Astrocyte (in vitro differentiated cells and primary cell): ENCODE data around the gene GPATCH1. TPM values are rescaled to one million over a fixed set of nuclear protein-coding genes. Genes with fewer than 3 reads are reported as not detected.
A peak's percentile ranks its signal among the peaks of the same experiment; 100 is the strongest.

Experiments used
- DNase-seq: peaks from one replicate; pipeline ENCODE4 v3.0.0-alpha.2; 2010; ENCODE audit warnings: low read depth
- FAIRE-seq: peaks from 2 replicates; lab custom pipeline; 2011; peaks lifted over from hg19 to GRCh38; lab: Jason Lieb, UNC
- H2AFZ ChIP-seq: 2 replicates; pipeline ENCODE4 v1.6.0; 2012; ENCODE audit warnings: low read depth, low read length, inconsistent platforms
- H3K27ac ChIP-seq: 2 replicates; pipeline ENCODE4 v1.5.1; 2011; ENCODE audit warnings: low read depth, low read length, inconsistent platforms
- H3K27me3 ChIP-seq: 2 replicates; pipeline ENCODE4 v1.6.0; 2011; ENCODE audit warnings: low read length, inconsistent platforms; ENCODE audit not compliant: insufficient read depth
- H3K36me3 ChIP-seq: 2 replicates; pipeline ENCODE4 v1.5.1; 2011; ENCODE audit warnings: low read length, inconsistent platforms; ENCODE audit not compliant: insufficient read depth
- H3K4me1 ChIP-seq: 2 replicates; pipeline ENCODE4 v1.5.1; 2011; ENCODE audit warnings: low read length, inconsistent platforms; ENCODE audit not compliant: insufficient read depth
- H3K4me2 ChIP-seq: 2 replicates; pipeline ENCODE4 v1.6.0; 2012; ENCODE audit warnings: low read length, inconsistent platforms
- H3K4me3 ChIP-seq: 2 replicates; pipeline ENCODE4 v1.5.1; 2011; ENCODE audit warnings: low read depth, mild to moderate bottlenecking, low read length, inconsistent platforms; ENCODE audit not compliant: insufficient read depth
- H3K79me2 ChIP-seq: 2 replicates; pipeline ENCODE4 v1.6.0; 2012; ENCODE audit warnings: mild to moderate bottlenecking, low read length, inconsistent platforms; ENCODE audit not compliant: insufficient read depth
- H3K9ac ChIP-seq: 2 replicates; pipeline ENCODE4 v1.6.0; 2012; ENCODE audit warnings: mild to moderate bottlenecking, low read length, inconsistent platforms
- H3K9me3 ChIP-seq: 2 replicates; pipeline ENCODE4 v1.5.1; 2012; ENCODE audit warnings: low read depth, mild to moderate bottlenecking, low read length, inconsistent platforms; ENCODE audit not compliant: insufficient read depth
- H4K20me1 ChIP-seq: 2 replicates; pipeline ENCODE4 v1.6.0; 2012; ENCODE audit warnings: low read length, inconsistent platforms; ENCODE audit not compliant: insufficient read depth
- H3K27ac Mint-ChIP-seq: one replicate; pipeline ENCODE4 v1.8.0; 2021; ENCODE audit warnings: mild to moderate bottlenecking, mixed read lengths; ENCODE audit not compliant: unreplicated experiment
- H3K27me3 Mint-ChIP-seq: one replicate; pipeline ENCODE4 v1.8.0; 2021; ENCODE audit warnings: low read depth, mixed read lengths; ENCODE audit not compliant: unreplicated experiment
- H3K36me3 Mint-ChIP-seq: one replicate; pipeline ENCODE4 v1.8.0; 2021; ENCODE audit warnings: low read depth, mixed read lengths; ENCODE audit not compliant: unreplicated experiment
- H3K4me1 Mint-ChIP-seq: one replicate; pipeline ENCODE4 v1.8.0; 2021; ENCODE audit warnings: low read depth, mixed read lengths; ENCODE audit not compliant: unreplicated experiment
- H3K4me3 Mint-ChIP-seq: one replicate; pipeline ENCODE4 v1.8.0; 2021; ENCODE audit warnings: mild to moderate bottlenecking, moderate library complexity, mixed read lengths; ENCODE audit not compliant: unreplicated experiment
- H3K9me3 Mint-ChIP-seq: one replicate; pipeline ENCODE4 v1.8.0; 2021; ENCODE audit warnings: mild to moderate bottlenecking, mixed read lengths; ENCODE audit not compliant: unreplicated experiment
- EZH2 ChIP-seq: IDR thresholded peaks from 2 replicates; pipeline ENCODE4 v1.6.1; 2012; ENCODE audit warnings: mild to moderate bottlenecking, low read length, inconsistent platforms; ENCODE audit not compliant: insufficient read depth
- total RNA-seq: library from RNA; stranded (reverse); gene quantifications from 2 replicates; pipeline ENCODE4 v1.2.1, GENCODE V29; 2021
- TF ChIP-seq, protein P1 (sequence below): IDR thresholded peaks from 2 replicates; pipeline ENCODE4 v1.5.1; 2011; ENCODE audit warnings: low read depth, mild to moderate bottlenecking, inconsistent platforms, low read length, moderate library complexity; ENCODE audit not compliant: insufficient read depth

The GPATCH1 gene
- total RNA-seq, 1 donor from 2014 or later, result 6.1 TPM

GRCh38 chr19:33175886-33176669, 95.1 kb downstream of the GPATCH1 start:
- H3K4me2 ChIP-seq, result peak overlapping the region; percentile 89
- H3K4me3 ChIP-seq, result peak overlapping the region; percentile 79
- peaks cover 22% of the 10 kb centered on the region for H3K4me1 ChIP-seq
- Mint-ChIP-seq H3K4me3 (peak overlapping the region; percentile 95), H3K27me3 (peaks cover 7% of the 10 kb centered on the region), H3K27ac (peak overlapping the region; percentile 93), H3K4me1 (peaks cover 5% of the 10 kb centered on the region), H3K9me3 (no peaks in the 10 kb centered on the region), H3K36me3 (no peaks in the 10 kb centered on the region)
- H2AFZ ChIP-seq, result peak overlapping the region; percentile 90
- peak overlapping the region; percentile 93 for H3K9ac ChIP-seq
- FAIRE-seq, result no peak
- TF ChIP-seq, protein P1, sequence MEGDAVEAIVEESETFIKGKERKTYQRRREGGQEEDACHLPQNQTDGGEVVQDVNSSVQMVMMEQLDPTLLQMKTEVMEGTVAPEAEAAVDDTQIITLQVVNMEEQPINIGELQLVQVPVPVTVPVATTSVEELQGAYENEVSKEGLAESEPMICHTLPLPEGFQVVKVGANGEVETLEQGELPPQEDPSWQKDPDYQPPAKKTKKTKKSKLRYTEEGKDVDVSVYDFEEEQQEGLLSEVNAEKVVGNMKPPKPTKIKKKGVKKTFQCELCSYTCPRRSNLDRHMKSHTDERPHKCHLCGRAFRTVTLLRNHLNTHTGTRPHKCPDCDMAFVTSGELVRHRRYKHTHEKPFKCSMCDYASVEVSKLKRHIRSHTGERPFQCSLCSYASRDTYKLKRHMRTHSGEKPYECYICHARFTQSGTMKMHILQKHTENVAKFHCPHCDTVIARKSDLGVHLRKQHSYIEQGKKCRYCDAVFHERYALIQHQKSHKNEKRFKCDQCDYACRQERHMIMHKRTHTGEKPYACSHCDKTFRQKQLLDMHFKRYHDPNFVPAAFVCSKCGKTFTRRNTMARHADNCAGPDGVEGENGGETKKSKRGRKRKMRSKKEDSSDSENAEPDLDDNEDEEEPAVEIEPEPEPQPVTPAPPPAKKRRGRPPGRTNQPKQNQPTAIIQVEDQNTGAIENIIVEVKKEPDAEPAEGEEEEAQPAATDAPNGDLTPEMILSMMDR, result no peak
- no peak for TF ChIP-seq EZH2
- peak overlapping the region; percentile 80 for H3K27ac ChIP-seq
- DNase-seq, result peak; percentile 36
- no peaks in the 10 kb centered on the region for H3K27me3 ChIP-seq
- no peaks in the 10 kb centered on the region for H3K9me3 ChIP-seq
- H3K36me3 ChIP-seq, result no peaks in the 10 kb centered on the region
- peaks cover 13% of the 10 kb centered on the region for H4K20me1 ChIP-seq
- peaks cover 15% of the 10 kb centered on the region for H3K79me2 ChIP-seq

DNA sequence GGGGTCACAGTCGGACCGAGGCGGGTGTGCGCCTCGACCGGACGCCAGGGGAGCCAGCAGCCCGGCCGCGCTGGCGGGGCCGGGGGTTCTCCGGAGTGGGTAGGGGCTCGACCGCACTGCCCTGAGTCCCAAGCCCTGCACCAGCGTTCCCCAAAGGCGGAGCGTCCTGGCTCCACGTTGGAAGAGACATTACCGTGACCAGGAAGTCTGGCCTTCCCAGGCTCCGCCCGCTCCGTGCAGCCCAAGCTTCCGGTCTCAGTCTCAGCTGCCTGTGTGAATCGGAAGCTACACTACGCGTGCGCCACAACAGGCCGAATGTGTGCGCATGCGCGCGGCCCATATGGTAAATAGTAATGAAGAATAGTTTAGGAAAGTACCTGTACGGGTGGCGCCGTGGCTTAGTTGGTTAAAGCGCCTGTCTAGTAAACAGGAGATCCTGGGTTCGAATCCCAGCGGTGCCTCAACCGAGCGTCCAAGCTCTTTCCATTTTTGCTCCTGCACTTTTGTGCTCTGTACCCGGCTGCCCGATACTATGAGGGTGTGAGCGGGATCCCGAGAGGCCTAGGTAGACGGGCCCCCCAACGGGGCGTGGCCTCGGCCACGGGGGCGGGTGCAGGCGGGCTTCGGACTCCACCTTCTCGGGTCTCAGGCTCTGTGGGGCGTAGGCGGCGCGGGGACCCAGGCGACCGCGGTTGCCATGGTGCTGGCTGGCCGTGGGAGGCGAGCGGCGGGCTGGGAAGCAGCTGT, 95.9 kb downstream of the GPATCH1 start:
- H3K36me3 ChIP-seq, result no peaks in the 10 kb centered on the region
- no peaks in the 10 kb centered on the region for H3K27me3 ChIP-seq
- peak overlapping the region; percentile 80 for H3K27ac ChIP-seq
- peak overlapping the region; percentile 79 for H3K4me3 ChIP-seq
- peak overlapping the region; percentile 89 for H3K4me2 ChIP-seq
- Mint-ChIP-seq H3K9me3 (no peaks in the 10 kb centered on the region), H3K27ac (peak overlapping the region; percentile 87), H3K4me3 (peak overlapping the region; percentile 95), H3K36me3 (no peaks in the 10 kb centered on the region), H3K27me3 (peaks cover 8% of the 10 kb centered on the region), H3K4me1 (peaks cover 5% of the 10 kb centered on the region)
- H3K4me1 ChIP-seq, result peaks cover 20% of the 10 kb centered on the region
- H3K9me3 ChIP-seq, result no peaks in the 10 kb centered on the region
- peak overlapping the region; percentile 90 for H2AFZ ChIP-seq
- TF ChIP-seq, protein P1, result no peak
- TF ChIP-seq EZH2, result no peak
- H3K79me2 ChIP-seq, result peaks cover 15% of the 10 kb centered on the region
- H4K20me1 ChIP-seq, result peaks cover 13% of the 10 kb centered on the region
- DNase-seq (peak; percentile 95), FAIRE-seq (no peak)
- H3K9ac ChIP-seq, result peak overlapping the region; percentile 93
